NB4 (cell line): ENCODE measurements around the gene KIAA0930.

Experiments used
- DNase-seq: peaks from one replicate; pipeline ENCODE4 v3.0.0; 2010; ENCODE audit warnings: low read depth
- H3K4me3 ChIP-seq: one replicate; pipeline ENCODE4 v1.5.1; 2011; ENCODE audit warnings: mild to moderate bottlenecking, low read depth, low read length, moderate library complexity
- CTCF ChIP-seq: IDR thresholded peaks from one replicate; pipeline ENCODE4 v1.5.1; 2012; ENCODE audit warnings: low read depth, low read length
- MAX ChIP-seq: IDR thresholded peaks from 2 replicates; pipeline ENCODE4 v1.6.1; 2011; ENCODE audit warnings: low read depth, low read length
- MYC ChIP-seq: IDR thresholded peaks from 2 replicates; pipeline ENCODE4 v1.6.1; 2011; ENCODE audit warnings: low read depth, low read length
- POLR2A ChIP-seq: IDR thresholded peaks from 2 replicates; pipeline ENCODE4 v1.6.1; 2011; ENCODE audit warnings: mild to moderate bottlenecking; ENCODE audit not compliant: insufficient read length; ENCODE audit errors: extremely low read depth

KIAA0930 gene

GRCh38 chr22:45238957-45239680, 1.6 kb downstream of the KIAA0930 start:
- H3K4me3 ChIP-seq, result peak overlapping the region; percentile 70
- TF ChIP-seq POLR2A (no peak), MYC (no peak), CTCF (no peak), MAX (no peak)
- peak; percentile 76 for DNase-seq

- peak overlapping the region; percentile 70 for H3K4me3 ChIP-seq
- no peak for DNase-seq
- TF ChIP-seq POLR2A (no peak), MAX (no peak), CTCF (no peak), MYC (no peak)
Observed at GRCh38 chr22:45238076-45238956, 2.4 kb downstream of the KIAA0930 start.

- H3K4me3 ChIP-seq, result peak overlapping the region; percentile 7
- TF ChIP-seq MYC, result no peak
- TF ChIP-seq POLR2A, result no peak
- no peak for TF ChIP-seq MAX
- no peak for TF ChIP-seq CTCF
- DNase-seq, result no peak
Observed at GRCh38 chr22:45237065-45237990, 3.4 kb downstream of the KIAA0930 start.

GRCh38 chr22:45235851-45236342, 4.8 kb downstream of the KIAA0930 start:
- no peak for DNase-seq
- H3K4me3 ChIP-seq, result peak overlapping the region; percentile 40
- TF ChIP-seq MYC, result no peak

GRCh38 chr22:45235101-45235777, 5.5 kb downstream of the KIAA0930 start:
- H3K4me3 ChIP-seq, result peak overlapping the region; percentile 52
- peak; percentile 27 for TF ChIP-seq POLR2A
- TF ChIP-seq MAX, result peak; percentile 80
- peak; percentile 74 for TF ChIP-seq MYC
- no peak for TF ChIP-seq CTCF
- peak; percentile 95 for DNase-seq
